ENCODE measurements around the gene TMEM109.

Gene TMEM109

GRCh38 chr11:60927061-60927592, 13.2 kb downstream of the TMEM109 start:
- no peak for DNase-seq (ENCODE audit: low read depth)
- no peak overlapping the region for H3K4me3 ChIP-seq (ENCODE audit: low read depth, low read length)
- no peak for TF ChIP-seq CTCF (IDR thresholded peaks at IDR 0.05; ENCODE audit: insufficient read depth, low read depth, low read length, missing control alignments)

GRCh38 chr11:60927600-60927999, 13.6 kb downstream of the TMEM109 start:
- no peak overlapping the region for H3K4me3 ChIP-seq (ENCODE audit: low read depth, low read length)
- no peak for TF ChIP-seq CTCF (IDR thresholded peaks at IDR 0.05; ENCODE audit: insufficient read depth, low read depth, low read length, missing control alignments)
- DNase-seq (ENCODE audit: low read depth), result no peak

DNA sequence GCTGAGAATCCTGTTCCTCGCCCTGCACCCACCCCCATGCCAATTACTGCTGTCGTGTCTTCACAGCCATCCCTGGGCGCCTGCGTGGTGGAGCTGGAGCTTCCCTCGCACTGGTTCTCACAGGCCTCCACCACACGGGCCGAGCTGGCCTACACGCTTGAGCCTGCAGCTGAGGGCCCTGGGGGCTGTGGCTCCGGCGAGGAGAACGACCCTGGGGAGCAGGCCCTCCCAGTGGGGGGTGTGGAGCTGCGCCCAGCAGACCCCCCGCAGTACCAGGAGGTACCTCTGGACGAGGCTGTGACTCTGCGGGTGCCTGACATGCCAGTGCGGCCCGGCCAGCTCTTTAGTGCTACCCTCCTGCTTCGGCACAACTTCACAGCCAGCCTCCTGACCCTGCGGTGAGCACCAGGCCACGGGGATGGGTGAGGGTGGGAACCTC, 14.6 kb downstream of the TMEM109 start:
- no peak for DNase-seq (ENCODE audit: low read depth)
- no peak overlapping the region for H3K4me3 ChIP-seq (ENCODE audit: low read depth, low read length)
- TF ChIP-seq CTCF (IDR thresholded peaks at IDR 0.05; ENCODE audit: insufficient read depth, low read depth, low read length, missing control alignments), result no peak

DNA sequence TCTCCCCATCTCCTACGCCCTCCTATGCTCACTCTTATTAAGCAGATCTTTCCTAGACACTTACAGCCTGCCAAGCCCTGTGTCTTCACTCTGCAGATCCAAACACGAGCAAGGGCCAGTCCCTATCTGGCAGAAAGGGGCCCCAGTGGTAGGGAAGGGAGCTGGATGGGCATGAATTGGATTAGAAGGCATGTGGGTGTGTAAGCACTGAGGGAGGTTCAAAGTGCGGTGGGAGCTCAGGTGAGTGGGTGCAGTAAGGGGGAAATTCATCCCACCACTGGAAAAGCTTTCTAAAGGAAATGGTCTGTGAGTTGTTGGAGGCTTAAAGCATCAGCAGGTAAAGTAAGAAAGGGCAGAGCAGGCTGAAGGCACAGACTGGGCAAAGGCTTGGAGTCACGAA, 15.8 kb downstream of the TMEM109 start:
- DNase-seq (ENCODE audit: low read depth), result no peak
- TF ChIP-seq CTCF (IDR thresholded peaks at IDR 0.05; ENCODE audit: insufficient read depth, low read depth, low read length, missing control alignments), result no peak
- no peak overlapping the region for H3K4me3 ChIP-seq (ENCODE audit: low read depth, low read length)

DNA sequence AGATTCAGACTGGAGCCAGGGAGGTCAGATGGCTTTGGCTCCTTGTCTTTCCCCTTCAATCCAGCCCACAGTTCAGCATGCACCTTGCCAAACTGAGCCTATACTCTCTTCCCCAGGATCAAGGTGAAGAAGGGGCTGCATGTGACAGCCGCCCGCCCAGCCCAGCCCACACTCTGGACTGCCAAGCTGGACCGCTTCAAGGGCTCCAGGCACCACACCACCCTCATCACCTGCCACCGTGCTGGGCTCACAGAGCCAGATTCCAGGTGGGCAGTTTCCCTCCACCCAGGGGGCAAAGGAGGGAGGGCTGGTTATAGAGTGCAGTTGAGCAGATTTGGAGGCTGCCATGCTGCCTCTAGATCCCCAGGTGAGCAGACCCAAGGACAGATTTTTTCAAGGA, 16.4 kb downstream of the TMEM109 start:
- H3K4me3 ChIP-seq (ENCODE audit: low read depth, low read length), result no peak overlapping the region
- DNase-seq (ENCODE audit: low read depth), result no peak
- no peak for TF ChIP-seq CTCF (IDR thresholded peaks at IDR 0.05; ENCODE audit: insufficient read depth, low read depth, low read length, missing control alignments)

GRCh38 chr11:60931917-60932316, 18.0 kb downstream of the TMEM109 start:
- DNase-seq (ENCODE audit: low read depth), result no peak
- no peak for TF ChIP-seq CTCF (IDR thresholded peaks at IDR 0.05; ENCODE audit: insufficient read depth, low read depth, low read length, missing control alignments)
- H3K4me3 ChIP-seq (ENCODE audit: low read depth, low read length), result no peak overlapping the region

- H3K4me3 ChIP-seq (ENCODE audit: low read depth, low read length), result no peak overlapping the region
- no peak for TF ChIP-seq CTCF (IDR thresholded peaks at IDR 0.05; ENCODE audit: insufficient read depth, low read depth, low read length, missing control alignments)
- no peak for DNase-seq (ENCODE audit: low read depth)
These were observed 18.8 kb downstream of the TMEM109 start for GRCh38 chr11:60932605-60933356.
